GM12864 (cell line): ENCODE data around the gene ST3GAL3.

ENCODE experiments used
- DNase-seq: peaks from one replicate; pipeline ENCODE4 v3.0.0-alpha.2; 2011; ENCODE audit warnings: low read depth
- H3K4me3 ChIP-seq: 2 replicates; pipeline ENCODE4 v1.5.1; 2011; ENCODE audit warnings: mild to moderate bottlenecking, low read depth, low read length, control low read depth
- TF ChIP-seq, protein P1 (sequence below): IDR thresholded peaks from 2 replicates; pipeline ENCODE4 v1.5.1; 2011; ENCODE audit warnings: low read depth, mild to moderate bottlenecking, moderate library complexity, low read length, control low read depth, inconsistent platforms; ENCODE audit errors: missing control alignments

Gene ST3GAL3

DNA sequence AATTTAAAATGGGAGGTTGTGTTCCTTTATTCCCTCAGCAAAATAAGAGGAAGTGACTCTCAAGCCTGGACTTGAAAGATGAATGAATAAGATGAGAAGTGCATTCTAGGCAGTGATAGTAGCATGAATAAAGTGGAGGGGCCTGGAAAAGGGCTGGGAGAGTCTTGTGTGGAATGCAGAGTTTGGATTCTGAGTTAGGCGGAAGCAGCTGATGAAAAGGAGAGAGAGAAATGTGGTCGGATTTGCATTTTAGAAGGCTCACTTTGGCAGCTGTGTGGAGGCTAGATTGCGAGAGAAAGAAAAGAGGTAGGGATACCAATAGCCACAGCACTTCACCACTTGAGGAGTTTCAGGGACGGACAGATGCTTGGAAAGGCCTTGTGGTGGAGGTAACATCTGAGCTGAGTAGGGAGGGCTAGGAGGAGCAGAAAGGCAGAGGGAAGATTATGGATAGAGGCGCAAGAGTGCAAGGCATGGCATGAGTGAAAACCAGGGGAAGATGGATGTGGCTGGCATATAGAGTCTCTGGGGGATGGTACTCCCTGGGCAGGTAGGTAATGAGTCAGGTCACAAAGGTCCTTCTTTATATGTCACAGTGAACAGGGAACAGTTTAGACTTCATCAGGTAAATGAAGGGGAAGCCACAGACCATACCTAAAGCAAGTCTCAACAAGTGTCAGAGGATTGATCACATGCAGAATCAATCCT lies 59.6 kb downstream of the ST3GAL3 start:
- TF ChIP-seq, protein P1, sequence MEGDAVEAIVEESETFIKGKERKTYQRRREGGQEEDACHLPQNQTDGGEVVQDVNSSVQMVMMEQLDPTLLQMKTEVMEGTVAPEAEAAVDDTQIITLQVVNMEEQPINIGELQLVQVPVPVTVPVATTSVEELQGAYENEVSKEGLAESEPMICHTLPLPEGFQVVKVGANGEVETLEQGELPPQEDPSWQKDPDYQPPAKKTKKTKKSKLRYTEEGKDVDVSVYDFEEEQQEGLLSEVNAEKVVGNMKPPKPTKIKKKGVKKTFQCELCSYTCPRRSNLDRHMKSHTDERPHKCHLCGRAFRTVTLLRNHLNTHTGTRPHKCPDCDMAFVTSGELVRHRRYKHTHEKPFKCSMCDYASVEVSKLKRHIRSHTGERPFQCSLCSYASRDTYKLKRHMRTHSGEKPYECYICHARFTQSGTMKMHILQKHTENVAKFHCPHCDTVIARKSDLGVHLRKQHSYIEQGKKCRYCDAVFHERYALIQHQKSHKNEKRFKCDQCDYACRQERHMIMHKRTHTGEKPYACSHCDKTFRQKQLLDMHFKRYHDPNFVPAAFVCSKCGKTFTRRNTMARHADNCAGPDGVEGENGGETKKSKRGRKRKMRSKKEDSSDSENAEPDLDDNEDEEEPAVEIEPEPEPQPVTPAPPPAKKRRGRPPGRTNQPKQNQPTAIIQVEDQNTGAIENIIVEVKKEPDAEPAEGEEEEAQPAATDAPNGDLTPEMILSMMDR, result no peak
- no peak for DNase-seq
- H3K4me3 ChIP-seq, result no peak overlapping the region

- TF ChIP-seq, protein P1, result no peak
- no peak overlapping the region for H3K4me3 ChIP-seq
- DNase-seq, result no peak
Measured at GRCh38 chr1:43768168-43768567, 60.8 kb downstream of the ST3GAL3 start.

GRCh38 chr1:43769350-43769908 lies 62.1 kb downstream of the ST3GAL3 start:
- no peak overlapping the region for H3K4me3 ChIP-seq
- TF ChIP-seq, protein P1, result no peak
- DNase-seq, result no peak

DNA sequence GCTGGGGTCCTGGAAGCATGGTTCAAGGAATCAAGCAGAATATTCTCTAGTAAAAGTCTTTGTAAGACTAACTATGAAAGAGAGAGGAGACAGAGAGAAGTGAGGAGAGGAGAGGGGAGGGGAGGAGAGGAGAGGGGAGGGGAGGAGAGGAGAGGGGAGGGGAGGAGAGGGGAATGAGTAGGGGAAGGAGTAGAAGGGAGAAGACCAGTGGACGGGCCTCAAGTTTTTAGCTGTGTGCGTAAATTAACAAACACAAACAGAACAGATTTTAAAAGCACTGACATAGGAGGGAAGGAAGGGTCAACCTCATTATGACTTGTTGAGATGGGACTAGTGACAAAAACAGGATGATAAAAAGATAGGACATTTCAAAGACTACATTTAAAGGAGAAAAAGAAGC lies 62.8 kb downstream of the ST3GAL3 start:
- DNase-seq, result no peak
- no peak overlapping the region for H3K4me3 ChIP-seq
- TF ChIP-seq, protein P1, result no peak

DNA sequence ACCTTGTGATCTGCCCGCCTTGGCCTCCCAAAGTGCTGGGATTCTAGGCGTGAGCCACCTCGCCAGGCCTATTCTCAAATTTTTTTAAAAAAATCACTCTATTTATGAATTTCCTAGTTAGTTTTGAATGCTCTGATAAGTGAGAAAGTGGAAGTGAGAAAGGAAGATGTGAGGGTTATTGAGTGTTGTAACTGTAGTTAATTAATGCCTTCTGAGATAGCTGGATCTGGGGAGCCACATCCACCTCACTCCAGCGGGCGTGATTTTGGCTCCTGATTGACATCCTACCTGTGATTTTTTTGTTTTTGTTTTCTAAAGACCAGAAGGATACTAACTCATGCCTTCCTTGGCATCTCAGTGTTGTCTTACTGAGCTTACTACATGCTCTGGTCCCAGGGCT lies 65.6 kb downstream of the ST3GAL3 start:
- no peak for DNase-seq
- TF ChIP-seq, protein P1, result no peak
- no peak overlapping the region for H3K4me3 ChIP-seq

DNA sequence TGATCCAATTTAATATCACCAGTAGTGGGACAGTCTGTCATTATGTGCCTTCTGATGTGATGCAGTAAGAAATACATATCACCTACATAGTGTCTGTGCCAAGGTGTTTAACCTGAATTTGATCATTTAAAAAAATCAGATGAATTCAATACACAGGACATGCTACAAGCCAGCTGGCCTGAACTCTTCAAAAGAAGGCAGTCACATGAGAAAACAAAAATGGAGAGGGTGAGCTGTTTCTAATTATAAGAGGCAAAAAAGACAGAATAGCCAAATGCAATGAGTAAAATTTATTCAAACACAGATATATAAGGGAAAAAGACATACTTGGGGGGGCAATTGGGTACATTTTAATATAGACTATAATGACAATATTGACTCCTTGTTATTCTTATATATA lies 66.5 kb downstream of the ST3GAL3 start:
- no peak overlapping the region for H3K4me3 ChIP-seq
- DNase-seq, result no peak
- TF ChIP-seq, protein P1, result no peak

DNA sequence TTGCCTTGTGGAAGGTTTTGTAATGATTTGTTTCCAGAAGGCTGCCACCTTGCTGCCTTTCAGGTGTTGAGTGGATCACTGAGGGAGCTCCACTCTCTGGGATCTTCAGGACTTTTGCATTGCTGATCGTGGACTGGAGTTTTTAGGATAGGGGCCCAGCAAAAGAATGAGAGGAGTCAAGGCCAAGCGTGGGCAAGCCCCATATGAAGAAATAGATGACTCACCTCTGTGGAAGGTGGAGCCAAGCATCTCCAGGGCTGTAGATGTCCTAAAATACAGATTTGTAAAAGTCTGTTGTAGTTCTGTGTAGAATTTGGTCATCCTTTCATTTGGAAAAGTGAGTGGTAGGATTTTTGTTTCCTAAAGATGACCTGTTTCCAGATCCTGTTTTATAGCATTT lies 67.0 kb downstream of the ST3GAL3 start:
- no peak for DNase-seq
- TF ChIP-seq, protein P1, result no peak
- H3K4me3 ChIP-seq, result no peak overlapping the region
